22Rv1 (cell line): ENCODE data around the gene FADS1.

Experiments used
- CTCF ChIP-seq: fragments of 450-650 bp; IDR thresholded peaks from 2 replicates; pipeline ENCODE4 v1.5.1; 2017; ENCODE audit warnings: mild to moderate bottlenecking
- ZFX ChIP-seq: fragments of 450-650 bp; IDR thresholded peaks from 2 replicates; pipeline ENCODE4 v1.6.1; 2017; ENCODE audit warnings: antibody characterized with exemption, borderline replicate concordance

- no peak for TF ChIP-seq CTCF
- no peak for TF ChIP-seq ZFX
Observed at GRCh38 chr11:61805146-61805545, 11.7 kb downstream of the FADS1 start.
